ENCODE results near the gene DENND5B.

DNA sequence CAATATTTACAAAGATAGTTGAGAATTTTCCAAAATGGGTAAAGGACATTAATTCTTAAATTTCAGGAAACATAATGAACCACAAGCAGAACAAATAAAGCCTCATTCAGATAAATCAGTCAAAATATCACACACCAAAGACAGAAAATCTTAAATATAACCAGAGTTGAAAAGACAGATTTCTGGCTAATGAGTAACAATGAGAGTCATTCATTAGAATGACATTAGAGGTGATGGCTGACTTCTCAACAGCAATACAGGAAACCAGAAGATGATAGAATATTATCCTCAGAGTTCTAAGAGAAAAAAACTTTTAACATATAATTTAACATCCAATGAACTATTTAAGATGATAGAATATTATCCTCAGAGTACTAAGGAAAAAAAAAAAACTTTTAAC is 124.2 kb downstream of the DENND5B start:
- TF ChIP-seq, protein P1, sequence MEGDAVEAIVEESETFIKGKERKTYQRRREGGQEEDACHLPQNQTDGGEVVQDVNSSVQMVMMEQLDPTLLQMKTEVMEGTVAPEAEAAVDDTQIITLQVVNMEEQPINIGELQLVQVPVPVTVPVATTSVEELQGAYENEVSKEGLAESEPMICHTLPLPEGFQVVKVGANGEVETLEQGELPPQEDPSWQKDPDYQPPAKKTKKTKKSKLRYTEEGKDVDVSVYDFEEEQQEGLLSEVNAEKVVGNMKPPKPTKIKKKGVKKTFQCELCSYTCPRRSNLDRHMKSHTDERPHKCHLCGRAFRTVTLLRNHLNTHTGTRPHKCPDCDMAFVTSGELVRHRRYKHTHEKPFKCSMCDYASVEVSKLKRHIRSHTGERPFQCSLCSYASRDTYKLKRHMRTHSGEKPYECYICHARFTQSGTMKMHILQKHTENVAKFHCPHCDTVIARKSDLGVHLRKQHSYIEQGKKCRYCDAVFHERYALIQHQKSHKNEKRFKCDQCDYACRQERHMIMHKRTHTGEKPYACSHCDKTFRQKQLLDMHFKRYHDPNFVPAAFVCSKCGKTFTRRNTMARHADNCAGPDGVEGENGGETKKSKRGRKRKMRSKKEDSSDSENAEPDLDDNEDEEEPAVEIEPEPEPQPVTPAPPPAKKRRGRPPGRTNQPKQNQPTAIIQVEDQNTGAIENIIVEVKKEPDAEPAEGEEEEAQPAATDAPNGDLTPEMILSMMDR (conservative IDR thresholded peaks at IDR 0.05) = no peak
- no peak for TF ChIP-seq EZH2 (IDR thresholded peaks at IDR 0.05; ENCODE audit: low read depth)
